Stimulated activated CD4-positive, alpha-beta T cell treated with anti-CD3 and anti-CD28 coated beads, Interleukin-4, amount 100 ng/mL, for 4 hours (primary cell): ENCODE results near the gene BRME1.
"Not testable (repeated sequence)": the region's sequence is repeated elsewhere in the genome, so short reads cannot be mapped to it uniquely, and the experiment has no call there.

Experiments used
- DNase-seq, 2 experiments: peaks; one replicate each; pipeline ENCODE4 v3.0.0-alpha.2; 2020

The BRME1 gene

GRCh38 chr19:13864667-13865570 is 41.0 kb downstream of the BRME1 start:
- DNase-seq = no peak

- no peak for DNase-seq
Measured at GRCh38 chr19:13864046-13864666, 41.8 kb downstream of the BRME1 start.

- peak; percentile 88 to 91 for DNase-seq
Measured at GRCh38 chr19:13861714-13862531, 44.0 kb downstream of the BRME1 start.

- peak in 1 of 2 experiments; percentile 24 for DNase-seq
Measured at GRCh38 chr19:13861392-13861713, 44.6 kb downstream of the BRME1 start.

- DNase-seq = no peak
Measured at GRCh38 chr19:13860679-13861391, 45.1 kb downstream of the BRME1 start.

GRCh38 chr19:13859361-13859880 is 46.5 kb downstream of the BRME1 start:
- DNase-seq = no peak

GRCh38 chr19:13856497-13856896 is 49.4 kb downstream of the BRME1 start:
- DNase-seq = no peak

- DNase-seq = not testable (repeated sequence)
Measured at GRCh38 chr19:13852171-13852707, 53.7 kb downstream of the BRME1 start.

GRCh38 chr19:13851734-13852114 is 54.2 kb downstream of the BRME1 start:
- DNase-seq = not testable (repeated sequence)

GRCh38 chr19:13850910-13851733 is 54.8 kb downstream of the BRME1 start:
- DNase-seq = peak in 1 of 2 experiments; percentile 79

GRCh38 chr19:13849991-13850909 is 55.7 kb downstream of the BRME1 start:
- DNase-seq = peak; percentile 45 to 66

GRCh38 chr19:13848798-13849676 is 56.9 kb downstream of the BRME1 start:
- no peak for DNase-seq

- no peak for DNase-seq
Measured at GRCh38 chr19:13848340-13848677, 57.6 kb downstream of the BRME1 start.

- peak; percentile 74 for DNase-seq
Measured at GRCh38 chr19:13847407-13848339, 58.2 kb downstream of the BRME1 start.

- DNase-seq = peak; percentile 82 to 90
Measured at GRCh38 chr19:13846557-13847406, 59.1 kb downstream of the BRME1 start.

- no peak for DNase-seq
Measured at GRCh38 chr19:13844130-13844631, 61.7 kb downstream of the BRME1 start.
